Measurements from ENCODE around the gene SLC35E2B.

SLC35E2B gene

DNA sequence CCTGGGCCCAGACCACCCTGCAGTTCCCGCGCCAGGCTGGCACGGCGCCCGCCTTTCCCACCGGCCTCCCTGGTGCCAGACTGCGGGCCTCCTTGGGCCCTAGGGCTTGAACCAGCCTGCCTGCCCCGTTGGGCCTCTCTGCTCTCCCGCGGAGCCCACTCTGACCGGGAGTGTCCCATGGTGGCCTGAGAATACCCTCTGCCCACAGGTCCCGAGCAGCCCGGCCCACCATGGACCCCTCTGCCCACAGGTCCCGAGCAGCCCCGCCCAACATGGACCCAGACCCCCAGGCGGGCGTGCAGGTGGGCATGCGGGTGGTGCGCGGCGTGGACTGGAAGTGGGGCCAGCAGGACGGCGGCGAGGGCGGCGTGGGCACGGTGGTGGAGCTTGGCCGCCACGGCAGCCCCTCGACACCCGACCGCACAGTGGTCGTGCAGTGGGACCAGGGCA is 69.4 kb downstream of the SLC35E2B start:
- no peak for DNase-seq

DNA sequence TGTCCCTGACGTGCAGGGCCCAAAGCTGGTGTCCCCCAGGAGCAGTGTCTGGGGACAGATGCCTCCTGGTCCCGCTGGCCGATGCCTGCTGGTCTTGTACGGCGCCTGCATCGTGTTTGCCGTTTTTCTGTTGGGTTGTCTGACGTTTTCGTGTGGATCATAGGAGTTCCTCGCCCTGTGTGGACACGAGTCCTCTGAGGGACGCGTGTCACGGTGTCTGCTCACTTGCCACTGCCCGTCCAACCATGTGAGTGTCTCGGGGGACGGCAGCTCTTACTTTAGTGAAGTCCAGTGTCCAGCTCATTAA is 69.9 kb downstream of the SLC35E2B start:
- no peak for DNase-seq

DNA sequence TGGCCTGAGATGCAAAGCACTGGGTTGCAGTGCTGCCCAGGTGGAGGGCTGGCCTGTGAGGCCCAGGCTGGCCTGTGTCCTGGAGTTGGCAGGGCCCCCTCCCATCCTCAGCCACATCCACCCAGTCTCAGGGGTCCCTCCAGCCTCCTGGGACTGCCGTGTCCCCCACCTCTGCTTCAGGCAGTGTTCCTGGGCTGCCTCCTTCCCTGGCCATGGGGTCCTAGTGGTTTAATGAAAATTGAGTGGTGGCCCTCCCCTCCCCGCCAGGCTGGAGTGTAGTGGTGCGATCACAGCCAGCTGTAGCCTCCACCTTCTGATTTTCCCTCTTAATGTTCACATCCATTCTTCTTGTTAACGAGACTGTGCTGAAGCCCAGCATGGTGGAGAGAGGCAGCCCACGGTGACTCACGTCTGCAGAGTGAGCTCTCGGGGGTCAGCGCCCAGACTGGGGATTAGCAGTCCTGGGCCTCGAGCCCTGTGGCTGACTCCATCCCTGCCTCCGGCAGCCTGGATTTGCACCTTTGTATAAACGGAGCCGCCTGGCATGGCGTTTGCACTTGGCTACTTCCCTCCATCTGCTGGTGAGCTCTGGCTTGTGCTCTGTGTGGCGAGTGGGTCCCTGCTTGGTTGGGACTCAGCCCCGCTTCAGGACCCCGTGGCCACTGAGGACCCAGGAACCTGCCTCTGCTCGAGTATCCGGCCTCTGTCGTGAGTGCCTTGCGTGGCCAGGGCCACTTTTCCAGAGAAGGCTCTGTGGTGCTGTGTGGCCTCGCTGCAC is 70.4 kb downstream of the SLC35E2B start:
- no peak for DNase-seq

DNA sequence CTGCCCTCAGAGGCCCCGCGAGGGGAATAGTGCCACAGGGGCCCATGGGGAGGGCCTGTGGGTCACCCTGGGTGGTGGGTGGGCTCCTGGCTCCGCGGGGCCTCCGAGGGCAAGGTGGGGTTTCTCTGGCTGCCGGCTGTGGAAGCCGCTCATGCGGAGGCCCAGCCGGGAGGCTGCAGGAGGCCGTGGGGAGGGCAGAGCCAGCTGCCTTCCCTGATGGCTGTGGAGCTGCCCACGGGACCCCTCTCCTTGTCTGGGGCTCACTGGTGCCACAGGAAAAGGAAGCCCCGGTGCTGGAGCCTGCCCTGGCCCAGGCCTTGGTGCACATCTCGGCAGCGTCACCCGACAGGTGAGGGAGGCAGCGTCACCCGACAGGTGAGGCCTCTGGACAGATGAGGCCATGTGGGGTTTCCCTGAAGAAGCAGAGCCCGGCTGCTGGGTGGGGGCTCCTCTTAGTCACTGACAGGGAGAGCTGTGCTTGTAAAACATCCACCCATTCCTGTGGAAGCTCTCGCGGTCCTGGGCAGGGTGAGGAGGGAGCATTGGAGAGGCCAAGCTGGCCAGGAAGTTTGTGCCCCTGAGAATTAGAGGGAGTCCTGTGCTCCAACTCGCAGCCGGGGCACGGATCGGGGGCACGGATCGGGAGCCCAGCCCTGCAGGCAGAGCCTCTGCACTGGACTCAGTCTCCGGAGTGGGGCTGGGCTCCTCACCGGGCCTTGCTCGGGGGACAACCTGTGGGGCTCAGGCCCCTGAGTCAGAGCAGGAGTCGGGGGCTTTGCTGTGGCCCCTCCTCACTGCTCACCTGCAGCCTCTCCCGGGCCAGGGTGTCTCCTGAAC is 71.2 kb downstream of the SLC35E2B start:
- no peak for DNase-seq

DNA sequence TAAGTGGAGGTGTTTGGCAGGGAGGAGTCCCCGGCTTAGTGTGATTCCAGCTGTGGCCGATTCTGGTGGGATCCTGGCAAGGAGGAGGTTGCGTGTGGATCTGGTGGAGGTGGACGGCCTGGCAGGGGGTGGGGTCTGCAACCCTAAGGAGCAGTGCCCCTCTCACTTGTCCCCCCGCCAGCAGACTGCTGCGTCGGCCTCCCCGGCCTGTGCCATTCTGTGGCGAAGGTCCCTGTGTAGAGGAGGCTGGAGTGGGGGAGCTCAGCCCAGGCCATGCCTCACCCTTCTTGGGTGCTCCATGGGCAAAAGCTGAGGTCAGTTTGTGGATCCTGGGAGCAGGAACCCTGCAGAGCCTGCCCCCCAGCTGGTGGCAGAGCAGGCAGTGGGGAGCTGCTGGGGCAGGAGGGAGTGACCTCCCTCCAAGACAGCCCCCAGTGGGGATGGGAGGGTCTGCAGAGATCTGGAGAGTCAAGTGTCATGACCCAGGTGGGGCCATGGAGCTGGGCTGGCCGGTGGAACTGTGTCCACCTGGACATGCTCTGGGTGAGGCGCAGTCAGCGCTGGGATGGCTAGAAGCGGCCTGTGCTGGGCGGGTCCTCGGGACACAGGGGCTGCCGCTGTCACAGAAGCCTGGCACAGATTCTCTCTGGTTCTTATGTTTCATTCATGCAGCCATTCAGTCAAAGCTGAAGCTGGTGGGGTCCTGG is 72.0 kb downstream of the SLC35E2B start:
- no peak for DNase-seq

DNA sequence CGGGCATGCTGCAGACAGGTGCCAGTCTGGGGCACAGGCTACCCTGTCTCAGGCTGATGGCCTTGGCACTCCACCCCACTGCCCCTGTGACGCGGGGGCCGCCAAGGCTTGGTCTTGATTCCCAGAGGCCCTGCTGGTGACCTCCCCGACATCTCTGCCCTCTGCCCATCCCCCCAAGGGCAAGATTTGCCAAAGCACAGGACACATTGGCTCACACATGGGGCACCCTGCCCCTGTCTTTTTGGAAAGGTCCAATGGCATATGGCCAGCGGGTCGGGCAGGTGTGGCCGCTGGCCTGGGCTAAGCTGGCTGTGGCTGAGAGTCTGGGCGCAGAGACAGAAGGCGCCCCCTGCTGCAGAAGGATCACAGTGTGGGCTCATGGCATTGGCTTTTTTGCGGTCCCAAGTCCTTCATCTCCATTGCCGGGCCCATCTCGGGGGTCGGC is 72.7 kb downstream of the SLC35E2B start:
- DNase-seq: no peak

DNA sequence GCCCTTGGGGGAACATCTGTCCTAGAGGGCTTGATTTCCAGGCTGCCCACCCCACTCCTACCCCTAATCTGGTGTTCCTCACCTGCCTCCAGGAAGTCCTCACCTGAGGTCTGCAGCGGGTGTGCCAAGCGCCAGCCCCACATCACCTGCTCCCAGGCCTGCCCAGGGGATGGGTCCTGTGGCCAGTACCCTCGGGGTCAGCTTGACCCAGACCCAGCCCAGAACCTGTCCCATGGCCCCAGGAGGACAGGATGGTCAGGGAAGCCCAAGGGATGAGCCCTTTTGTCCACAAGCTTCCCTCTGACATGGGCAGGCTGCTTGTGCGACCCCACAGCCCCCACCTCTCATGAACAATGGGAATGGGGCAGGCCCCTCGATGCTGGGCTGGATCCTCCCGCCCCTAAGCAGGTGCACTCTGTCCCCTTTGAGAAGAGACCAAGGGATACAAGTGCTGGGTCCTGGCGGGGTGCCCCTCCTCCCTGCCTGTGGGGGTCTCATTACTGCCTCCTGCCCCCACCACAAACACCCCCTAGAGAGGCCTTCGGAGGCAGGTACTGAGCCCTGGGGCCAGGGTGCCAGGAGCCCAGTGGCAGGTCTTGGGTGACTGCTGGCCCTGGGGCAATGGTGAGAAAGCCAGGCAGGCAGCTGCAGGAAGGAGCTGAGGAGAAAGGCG is 74.1 kb downstream of the SLC35E2B start:
- DNase-seq: no peak

DNA sequence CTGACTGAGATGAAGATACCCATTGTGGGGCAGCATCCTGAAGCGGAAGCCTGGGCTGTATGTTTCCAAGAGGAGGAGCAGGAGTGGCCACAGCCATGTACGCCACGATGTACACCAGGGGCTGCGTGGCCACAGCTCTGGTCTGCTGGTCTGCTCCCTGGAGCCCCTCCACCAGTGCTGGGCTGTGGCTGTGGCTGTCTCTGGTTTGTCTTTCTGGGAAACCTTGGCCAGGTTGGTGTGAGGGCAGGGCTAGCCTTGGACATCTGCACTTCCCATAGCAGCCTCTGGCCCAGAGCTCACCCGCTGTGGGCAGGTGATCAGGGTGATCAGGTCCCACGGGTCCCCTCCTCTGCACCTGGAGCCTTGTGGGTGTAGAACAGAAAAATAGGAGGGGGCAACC is 74.7 kb downstream of the SLC35E2B start:
- DNase-seq: no peak

DNA sequence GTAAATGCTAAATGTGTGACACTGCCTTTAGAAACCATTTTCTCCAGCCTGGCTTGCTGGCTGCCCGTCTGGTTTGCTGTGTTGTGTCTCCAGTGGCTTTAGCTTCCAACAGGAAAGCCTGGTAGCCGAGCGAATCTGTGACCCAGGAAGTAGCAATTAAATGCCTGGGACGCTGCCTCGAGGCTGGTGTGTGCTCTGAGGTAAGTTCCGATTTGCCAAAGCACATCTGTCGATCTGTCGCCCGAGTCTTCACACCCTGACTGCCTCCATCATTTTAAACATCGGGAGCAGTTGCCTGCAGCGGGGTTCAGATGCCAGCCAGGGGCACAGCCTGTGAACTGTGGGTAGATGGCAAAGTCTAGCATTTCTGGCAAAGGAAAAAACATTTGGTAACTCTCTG is 75.1 kb downstream of the SLC35E2B start:
- no peak for DNase-seq

DNA sequence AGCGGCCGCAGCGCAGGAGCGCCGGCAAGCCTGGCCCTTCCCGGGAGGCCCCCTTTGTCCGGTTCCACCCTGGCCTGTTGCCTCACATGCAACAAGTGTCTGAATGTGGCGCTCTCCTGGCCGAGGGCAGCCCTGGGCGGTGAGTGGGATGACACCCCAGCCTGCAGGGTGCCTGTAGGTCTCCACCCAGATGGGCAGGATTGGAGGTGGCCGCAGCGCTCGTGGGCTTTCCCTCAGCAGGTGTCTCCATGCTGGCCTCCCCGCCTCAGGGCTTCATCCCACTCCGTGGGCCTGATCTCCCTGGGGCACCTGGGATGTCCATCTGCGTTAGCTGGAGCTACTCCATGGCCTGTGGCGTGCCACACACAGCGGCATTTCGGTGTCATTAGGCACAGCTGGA is 75.8 kb downstream of the SLC35E2B start:
- DNase-seq: no peak

DNA sequence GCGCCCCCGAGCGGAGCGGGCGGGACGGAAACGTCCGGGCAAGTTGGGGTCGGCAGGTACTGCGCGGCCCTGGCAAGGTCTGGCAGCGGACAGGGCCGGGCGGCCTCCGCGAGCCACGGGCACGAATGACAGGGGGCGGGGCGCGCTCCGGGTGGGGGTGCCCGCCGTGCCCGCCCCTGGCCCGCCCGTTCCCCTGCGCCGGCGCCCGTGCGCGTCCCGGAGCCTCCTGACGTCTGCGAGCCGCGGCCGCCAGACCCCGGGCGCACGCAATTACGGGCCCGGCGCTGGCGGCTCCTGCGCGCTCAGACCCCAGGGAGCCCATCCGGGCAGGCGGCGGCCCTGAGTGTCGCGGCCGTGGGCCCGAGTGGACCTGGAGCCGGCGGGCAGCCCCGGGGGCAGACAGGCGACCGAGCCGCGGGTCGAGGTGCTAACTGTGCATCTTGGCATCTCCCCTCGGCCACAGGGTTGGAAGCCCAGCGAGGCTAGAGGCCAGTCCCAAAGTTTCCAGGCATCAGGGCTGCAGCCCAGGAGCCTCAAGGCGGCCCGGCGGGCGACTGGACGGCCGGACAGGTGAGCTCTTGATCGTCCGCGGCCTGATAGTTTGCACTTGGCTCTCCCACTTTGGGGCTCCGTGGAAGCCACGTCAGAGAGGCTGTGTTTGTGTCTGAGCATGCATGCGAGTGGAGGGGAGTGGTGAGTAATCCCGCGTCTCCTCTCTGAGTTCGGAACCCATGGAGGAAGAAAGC is 76.4 kb downstream of the SLC35E2B start:
- no peak for DNase-seq

DNA sequence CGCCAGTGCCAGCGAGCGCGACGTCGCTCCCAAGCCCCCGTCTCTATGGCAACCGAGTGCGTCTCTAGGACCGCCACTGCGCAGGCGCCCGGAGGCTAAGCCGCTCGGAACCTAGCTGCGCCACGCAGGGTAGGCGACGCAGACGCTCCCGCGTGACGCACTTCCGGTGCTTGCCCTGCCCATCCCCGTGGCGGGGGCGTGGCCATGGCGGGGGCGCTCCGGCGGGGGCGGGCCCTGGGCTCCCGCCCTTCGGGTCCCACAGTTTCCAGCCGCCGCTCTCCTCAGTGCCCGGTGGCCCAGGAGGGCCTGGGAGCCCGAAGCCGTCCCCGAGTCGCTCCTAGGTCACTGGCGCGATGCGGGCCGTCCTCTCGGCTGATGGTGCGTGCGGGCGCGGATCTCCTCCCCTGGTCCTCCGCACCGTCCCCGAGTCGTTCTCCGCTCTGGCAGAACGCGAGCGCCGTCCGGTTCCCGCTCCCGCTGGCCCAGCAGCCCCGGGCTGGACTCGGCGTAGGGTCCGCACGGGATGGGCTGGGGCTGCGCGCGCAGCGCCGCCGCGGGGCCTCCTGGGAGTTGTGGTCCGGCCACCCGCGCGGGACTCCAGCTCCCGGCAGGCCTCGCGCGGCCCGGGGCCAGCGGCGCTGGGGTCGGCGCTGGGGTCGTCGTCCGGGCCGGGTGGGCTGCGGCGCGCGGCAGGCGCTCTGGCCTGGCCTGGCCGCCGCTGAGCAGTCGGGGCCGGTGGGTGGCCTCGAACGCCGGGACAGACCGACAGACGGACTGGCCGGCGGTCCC is 77.1 kb downstream of the SLC35E2B start, which contains the start of gene MIB2:
MIB2 (plus strand) TSS at position 245 of the 789 bp plus-strand sequence. CDS start 7,953 bp downstream, outside the sequence.
- DNase-seq: peak; percentile 98

DNA sequence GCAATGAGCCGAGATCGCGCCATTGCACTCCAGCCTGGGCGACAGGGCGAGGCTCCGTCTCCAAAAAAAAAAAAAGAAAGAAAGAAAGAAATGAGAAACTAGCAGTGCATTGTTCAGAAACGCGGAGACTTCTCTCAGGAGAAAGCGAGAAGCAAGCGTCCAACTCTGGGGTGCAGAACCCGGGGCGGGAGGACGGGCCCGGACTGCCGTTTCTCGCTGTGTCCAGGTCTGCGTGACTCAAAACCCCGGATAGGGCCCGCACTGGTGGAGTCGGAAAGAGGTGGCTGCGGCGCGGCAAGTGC is 77.7 kb downstream of the SLC35E2B start:
- no peak for DNase-seq

DNA sequence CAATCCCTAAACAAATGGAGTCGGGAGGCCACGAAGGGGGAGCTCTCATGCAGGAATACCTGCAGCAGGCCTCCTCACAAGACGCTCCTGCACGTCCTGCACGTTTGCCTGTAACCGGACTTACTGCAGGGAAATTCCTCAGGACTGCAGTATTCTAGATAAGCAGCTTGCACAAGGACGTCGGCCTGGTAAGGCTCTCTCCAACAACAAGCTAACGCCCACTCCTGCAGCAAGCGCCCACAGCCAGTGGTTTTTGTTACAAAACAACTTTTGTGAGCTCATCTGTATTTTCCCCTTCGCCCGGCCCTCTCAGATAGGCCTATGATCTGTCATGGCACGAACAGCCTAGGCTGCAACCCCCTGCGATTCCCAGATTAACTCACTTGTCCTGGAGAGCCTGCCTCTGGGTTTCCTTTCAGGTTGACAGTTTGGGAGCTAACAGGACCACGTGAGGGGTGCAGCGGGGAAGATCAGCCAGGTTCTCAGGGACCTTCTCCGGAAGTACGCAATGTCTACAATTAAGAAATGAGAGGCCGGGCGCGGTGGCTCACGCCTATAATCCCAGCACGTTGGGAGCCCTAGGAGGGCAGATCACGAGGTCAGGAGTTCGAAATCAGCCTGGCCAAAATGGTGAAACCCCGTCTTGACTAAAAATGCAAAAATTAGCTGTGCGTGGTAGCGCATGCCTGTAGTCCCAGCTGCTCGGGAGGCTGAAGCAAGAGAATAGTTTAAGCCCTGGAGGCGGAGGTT is 78.2 kb downstream of the SLC35E2B start:
- DNase-seq: peak; percentile 80

DNA sequence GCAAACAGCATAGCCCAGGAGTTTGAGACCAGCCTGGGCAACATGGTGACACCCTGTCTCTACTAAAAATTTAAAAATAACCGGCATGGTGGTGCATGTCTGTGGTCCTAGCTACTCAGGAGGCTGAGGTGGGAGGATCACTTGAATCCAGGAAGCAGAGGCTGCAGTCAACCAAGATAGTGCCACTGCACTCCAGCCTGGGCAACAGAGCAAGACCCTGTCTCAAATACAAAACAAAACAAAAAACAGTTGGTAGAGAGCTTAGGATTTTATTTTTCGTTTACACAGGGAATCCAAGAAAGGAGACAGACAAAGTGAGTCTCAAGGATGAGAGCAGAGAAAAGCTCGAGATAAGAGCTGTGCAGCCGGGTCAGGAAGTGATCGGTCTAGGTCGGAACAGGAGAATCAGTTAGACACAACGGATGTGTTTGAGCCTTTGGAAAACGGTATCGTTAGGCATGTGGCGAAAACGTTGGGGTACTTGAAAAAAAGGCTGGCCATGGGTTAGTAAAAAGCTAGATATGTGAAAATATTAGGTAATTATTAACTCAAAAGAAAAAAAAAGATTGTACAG is 79.0 kb downstream of the SLC35E2B start:
- DNase-seq: no peak

DNA sequence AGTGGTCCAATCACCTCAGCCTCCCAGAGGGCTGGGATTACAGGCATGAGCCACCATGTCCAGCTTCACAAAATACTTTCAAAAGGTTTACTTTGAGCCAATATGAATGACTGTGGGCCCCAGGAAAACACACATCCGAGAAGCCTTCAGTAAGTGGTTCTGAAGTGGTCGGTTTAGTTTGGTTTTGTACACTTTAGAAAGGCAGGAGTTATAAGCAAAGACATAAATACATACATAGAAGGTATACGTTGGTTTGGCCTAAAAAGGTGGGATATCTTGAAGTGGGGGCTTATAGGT is 80.5 kb downstream of the SLC35E2B start:
- DNase-seq: no peak

DNA sequence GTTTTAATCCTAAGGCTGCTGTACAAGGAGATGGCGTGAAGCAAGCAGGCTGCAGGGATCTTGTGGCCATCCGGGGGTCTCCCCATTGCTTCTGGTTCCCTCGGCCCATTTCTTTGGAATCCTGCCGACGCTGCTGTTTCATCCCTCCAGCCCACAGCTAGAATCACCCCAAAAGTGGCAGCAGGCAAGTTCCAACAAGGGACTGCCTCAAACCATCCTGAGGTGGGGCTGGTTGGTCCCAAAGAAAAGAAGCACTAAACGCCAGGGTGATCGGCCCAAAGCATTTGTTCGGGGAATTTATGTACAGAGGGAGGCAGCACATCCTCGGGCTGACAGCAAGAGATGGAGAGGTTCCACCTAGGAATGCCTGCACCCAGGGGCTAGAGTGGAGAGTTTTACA is 81.8 kb downstream of the SLC35E2B start:
- DNase-seq: no peak

DNA sequence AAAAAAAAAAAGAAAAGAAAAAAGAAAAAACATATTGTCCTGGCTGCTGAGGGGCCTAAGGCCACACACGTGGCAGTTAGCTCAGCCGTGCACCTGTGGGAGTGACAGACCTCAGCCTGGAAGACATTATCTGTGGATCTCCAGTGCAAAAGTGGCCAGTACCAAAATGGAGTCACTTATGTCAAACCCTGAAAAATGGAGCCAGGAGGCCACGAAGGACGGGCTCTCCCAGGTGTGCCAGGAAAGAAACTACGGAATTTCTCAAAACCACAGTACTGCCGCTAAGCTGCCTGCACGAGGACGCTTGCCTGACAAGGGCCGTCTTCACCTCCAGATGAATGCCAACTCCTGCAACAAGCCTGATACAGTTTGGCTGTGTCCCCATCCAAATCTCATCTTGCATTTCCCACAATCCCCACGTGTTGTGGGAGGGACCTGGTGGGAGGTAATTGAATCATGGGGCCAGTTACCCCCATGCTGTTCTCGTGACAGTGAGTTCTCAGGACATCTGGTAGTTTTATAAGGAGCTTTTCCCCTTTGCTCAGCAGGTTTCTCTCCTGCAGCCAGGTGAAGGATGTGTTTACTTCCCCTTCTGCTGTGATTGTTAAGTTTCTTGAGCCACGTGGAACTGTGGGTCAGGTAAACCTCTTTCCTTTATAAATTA is 82.6 kb downstream of the SLC35E2B start:
- DNase-seq: no peak
